IMR-90 (cell line): Measurements from ENCODE around the gene EPHB6. TPM values are rescaled to one million over a fixed set of nuclear protein-coding genes. Genes with fewer than 3 reads are reported as not detected.

Experiments
- ATAC-seq: fragments of 200-7000 bp; cut with Tn5 transposase; 2 replicates; pipeline ENCODE4 v1.9.1; 2020; ENCODE audit warnings: low read depth, mild to moderate bottlenecking, moderate library complexity
- BruUV-seq: library from RNA; stranded (reverse); fragments of 400-500 nt; replicated peaks from 2 replicates; lab custom pipeline; 2021; lab: Mats Ljungman, UMichigan
- CTCF ChIA-PET: fragments of 300-600 bp; formaldehyde crosslinking; extraction: SDS; loops from one replicate; lab custom pipeline; 2021; ENCODE audit warnings: antibody characterized with exemption; lab: Yijun Ruan, JAX
- POLR2A ChIA-PET: fragments of 300-600 bp; sonication (Branson Sonifier 250); formaldehyde crosslinking; loops from one replicate; lab custom pipeline; 2022; ENCODE audit warnings: antibody characterized with exemption; ENCODE audit not compliant: unreplicated experiment; lab: Charles Lee
- DNase-seq: peaks from one replicate; pipeline ENCODE4 v3.0.0; 2013
- H2AFZ ChIP-seq: replicated peaks from 2 replicates; pipeline ENCODE3; 2013; ENCODE audit warnings: low read length, mild to moderate bottlenecking; ENCODE audit not compliant: poor library complexity
- H2AK5ac ChIP-seq: 2 replicates; pipeline ENCODE4 v1.6.1; 2013; ENCODE audit warnings: low read depth, low read length, inconsistent platforms
- H2AK9ac ChIP-seq: replicated peaks from 2 replicates; pipeline ENCODE3; 2013; ENCODE audit warnings: mild to moderate bottlenecking, low read depth, low read length, moderate library complexity; ENCODE audit not compliant: poor library complexity
- H2BK120ac ChIP-seq: 2 replicates; pipeline ENCODE4 v1.6.1; 2013; ENCODE audit warnings: low read depth, low read length, inconsistent platforms
- H2BK15ac ChIP-seq: 3 replicates; pipeline ENCODE4 v1.6.1; 2013; ENCODE audit warnings: low read depth, low read length, inconsistent platforms
- H2BK20ac ChIP-seq: 2 replicates; pipeline ENCODE4 v1.6.1; 2013; ENCODE audit warnings: low read depth, mild to moderate bottlenecking, inconsistent platforms, low read length, moderate library complexity
- H2BK5ac ChIP-seq: 2 replicates; pipeline ENCODE4 v1.6.1; 2013; ENCODE audit warnings: mild to moderate bottlenecking, low read depth, low read length, inconsistent platforms; ENCODE audit not compliant: poor library complexity, severe bottlenecking
- H3K14ac ChIP-seq: replicated peaks from 2 replicates; pipeline ENCODE4 v1.6.1; 2013; ENCODE audit warnings: low read depth, low read length, inconsistent platforms
- H3K18ac ChIP-seq: 2 replicates; pipeline ENCODE4 v1.6.1; 2013; ENCODE audit warnings: low read depth, low read length, control low read depth
- H3K23ac ChIP-seq: 2 replicates; pipeline ENCODE4 v1.6.1; 2013; ENCODE audit warnings: low read depth, low read length, inconsistent platforms
- H3K27ac ChIP-seq: 2 replicates; pipeline ENCODE4 v1.5.1; 2013; ENCODE audit warnings: mild to moderate bottlenecking, control low read depth, low read length; ENCODE audit not compliant: insufficient read depth
- H3K27me3 ChIP-seq: 2 replicates; pipeline ENCODE4 v1.6.1; 2013; ENCODE audit warnings: low read length; ENCODE audit not compliant: control insufficient read depth, insufficient read depth
- H3K36me3 ChIP-seq: 2 replicates; pipeline ENCODE4 v1.6.1; 2013; ENCODE audit warnings: low read length, mixed read lengths; ENCODE audit not compliant: control insufficient read depth, insufficient read depth
- H3K4ac ChIP-seq: 2 replicates; pipeline ENCODE4 v1.6.1; 2013; ENCODE audit warnings: low read depth, low read length, inconsistent platforms
- H3K4me1 ChIP-seq: 2 replicates; pipeline ENCODE4 v1.6.1; 2013; ENCODE audit warnings: low read length, mixed read lengths; ENCODE audit not compliant: control insufficient read depth, insufficient read depth
- H3K4me2 ChIP-seq: 2 replicates; pipeline ENCODE4 v1.6.1; 2013; ENCODE audit warnings: low read depth, mild to moderate bottlenecking, control low read depth, low read length, moderate library complexity
- H3K4me3 ChIP-seq: 2 replicates; pipeline ENCODE4 v1.5.1; 2013; ENCODE audit warnings: low read depth, mild to moderate bottlenecking, control low read depth, low read length, moderate library complexity; ENCODE audit not compliant: insufficient read depth
- H3K56ac ChIP-seq: 2 replicates; pipeline ENCODE4 v1.6.1; 2013; ENCODE audit warnings: low read length, inconsistent platforms; ENCODE audit not compliant: insufficient read depth; ENCODE audit errors: extremely low read depth
- H3K79me1 ChIP-seq, 2 experiments: 2 replicates each; pipeline ENCODE4 v1.6.1; 2013; ENCODE audit warnings: low read length in 2 of 2, inconsistent platforms in 1 of 2, low read depth in 1 of 2
- H3K9ac ChIP-seq: 2 replicates; pipeline ENCODE4 v1.6.1; 2013; ENCODE audit warnings: low read depth, low read length, control low read depth
- H3K9me1 ChIP-seq: 2 replicates; pipeline ENCODE4 v1.6.1; 2013; ENCODE audit warnings: low read length, inconsistent platforms; ENCODE audit not compliant: insufficient read depth
- H3K9me3 ChIP-seq: 2 replicates; pipeline ENCODE4 v1.6.1; 2013; ENCODE audit warnings: low read length; ENCODE audit not compliant: control insufficient read depth, insufficient read depth
- H4K20me1 ChIP-seq: 2 replicates; pipeline ENCODE4 v1.6.1; 2013; ENCODE audit warnings: low read length, inconsistent platforms; ENCODE audit not compliant: insufficient read depth
- H4K5ac ChIP-seq: 2 replicates; pipeline ENCODE4 v1.6.1; 2013; ENCODE audit warnings: mild to moderate bottlenecking, low read depth, low read length, control low read depth
- H4K8ac ChIP-seq, 2 experiments: 2 replicates each; pipeline ENCODE4 v1.6.1; 2013; ENCODE audit warnings: low read depth in 2 of 2, low read length in 2 of 2, control low read depth in 1 of 2, inconsistent platforms in 1 of 2
- H4K91ac ChIP-seq: 2 replicates; pipeline ENCODE4 v1.6.1; 2013; ENCODE audit warnings: low read depth, low read length, inconsistent platforms; ENCODE audit not compliant: insufficient read depth
- CHD1 ChIP-seq: IDR thresholded peaks from 2 replicates; pipeline ENCODE4 v1.6.1; 2012; ENCODE audit warnings: low read depth, low read length, improper control_type of control experiment
- FOS ChIP-seq: fragments of 150-350 bp; IDR thresholded peaks from 2 replicates; pipeline ENCODE4 v1.6.1; 2016; ENCODE audit warnings: low read depth, low read length
- POLR2A ChIP-seq: IDR thresholded peaks from 2 replicates; pipeline ENCODE4 v1.6.1; 2012; ENCODE audit warnings: mild to moderate bottlenecking, low read depth, low read length
- RCOR1 ChIP-seq: IDR thresholded peaks from 2 replicates; pipeline ENCODE4 v1.6.1; 2012; ENCODE audit warnings: mild to moderate bottlenecking, low read length, improper control_type of control experiment; ENCODE audit not compliant: insufficient replicate concordance
- WGBS, 2 experiments: methylation state at CpG; one replicate each; pipeline versions ENCODE4 v1.1.5 to v1.1.7; 2013; ENCODE audit warnings: missing lambda C conversion rate in 2 of 2; ENCODE audit not compliant: insufficient read length in 1 of 2; ENCODE audit errors: extremely low coverage in 2 of 2; 5-methylcytosine and 5-hydroxymethylcytosine counted together
- dilution Hi-C: fragments of 300-500 bp; cut with HindIII; formaldehyde crosslinking; loops from one replicate; pipeline ENCODE4 v1.14.3; 2018; ENCODE audit warnings: low sequenced_read_pairs; ENCODE audit not compliant: unreplicated experiment
- in situ Hi-C: fragments of 300-500 bp; cut with MboI; formaldehyde crosslinking; loops from 3 replicates; pipeline ENCODE4 v1.14.3; 2019; ENCODE audit warnings: low sequenced_read_pairs, inconsistent platforms, mixed read lengths
- intact Hi-C: fragments of 100-400 bp; cut with micrococcal nuclease; formaldehyde crosslinking; loops from 2 replicates; pipeline ENCODE4 v1.10.0; 2022
- polyA plus RNA-seq, 3 experiments: library from polyadenylated mRNA; depleted of rRNA; stranded (reverse); fragments of >200 nt; gene quantifications; 2 replicates each; pipeline ENCODE4 v1.2.3, GENCODE V29; 2012; ENCODE audit warnings: low replicate concordance in 1 of 3
- total RNA-seq: library from RNA; depleted of rRNA; stranded (reverse); fragments of >200 nt; gene quantifications from 2 replicates; pipeline ENCODE4 v1.2.3, GENCODE V29; 2012
- TF ChIP-seq, protein P1 (sequence below): fragments of 150-350 bp; IDR thresholded peaks from 2 replicates; pipeline ENCODE4 v1.6.1; 2017; ENCODE audit warnings: mild to moderate bottlenecking, antibody characterized with exemption, low read length, low read depth

EPHB6 gene
- total and polyA plus RNA-seq, 2 of the 4 experiments (the other 2 are of a cell fraction), result under 0.01 to 0.60 TPM

DNA sequence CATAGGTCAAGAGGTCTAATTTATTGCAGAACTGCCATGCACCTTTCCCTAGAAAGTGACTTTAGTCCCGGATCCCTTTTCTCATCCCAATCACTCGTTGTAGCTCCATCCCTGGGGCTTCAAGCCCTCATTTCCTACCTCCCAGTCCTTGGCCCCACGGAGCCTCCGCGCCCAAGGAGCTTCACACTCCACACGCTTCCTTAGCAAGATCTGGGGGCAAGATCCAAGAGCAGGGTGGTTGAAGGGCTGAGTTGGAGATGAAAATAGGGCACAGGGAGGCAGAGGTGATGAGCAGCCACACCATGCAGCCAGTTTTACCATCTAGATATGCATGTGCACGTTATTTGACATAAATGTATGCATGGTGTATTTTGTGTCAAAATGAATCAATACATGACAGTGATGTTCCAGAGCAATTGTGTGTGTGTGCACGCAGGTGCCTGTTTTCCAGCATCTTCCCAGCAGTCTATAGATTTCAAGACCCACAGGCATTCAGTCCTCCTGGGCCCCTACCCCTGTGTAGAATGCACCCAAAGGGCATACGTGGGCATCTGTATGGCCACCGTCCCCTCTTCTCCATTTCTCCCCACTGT, 36.7 kb downstream of the EPHB6 start:
- intact Hi-C loops (no loop called here), dilution Hi-C loops (no loop called here), in situ Hi-C loops (no loop called here)
- no peak overlapping the region for H2BK5ac ChIP-seq
- H2AK5ac ChIP-seq, result no peak overlapping the region
- no peak overlapping the region for H4K91ac ChIP-seq
- no peak overlapping the region for H2AK9ac ChIP-seq
- H3K27me3 ChIP-seq, result no peaks in the 10 kb centered on the region
- no peak for DNase-seq
- no peak overlapping the region for H3K14ac ChIP-seq
- H3K4ac ChIP-seq, result no peak overlapping the region
- no TSS peak for BruUV-seq
- no peak overlapping the region for H3K4me3 ChIP-seq
- H3K9me3 ChIP-seq, result peaks cover 6% of the 10 kb centered on the region; the same call in 1 of the 2 replicates
- no peak overlapping the region for H2BK15ac ChIP-seq
- H3K18ac ChIP-seq, result no peak overlapping the region
- H3K56ac ChIP-seq, result no peak overlapping the region
- H3K23ac ChIP-seq, result no peak overlapping the region
- H2BK120ac ChIP-seq, result no peak overlapping the region
- ChIA-PET CTCF (no interaction called here), POLR2A (no interaction called here)
- H3K4me2 ChIP-seq, result no peak overlapping the region
- H3K79me1 ChIP-seq, result no peaks in the 10 kb centered on the region
- H4K8ac ChIP-seq, result no peak overlapping the region
- H3K9me1 ChIP-seq, result no peaks in the 10 kb centered on the region
- no peak overlapping the region for H3K27ac ChIP-seq
- H4K5ac ChIP-seq, result no peak overlapping the region
- H3K9ac ChIP-seq, result no peak overlapping the region
- H4K20me1 ChIP-seq, result no peaks in the 10 kb centered on the region
- TF ChIP-seq RCOR1, result no peak
- TF ChIP-seq, protein P1, sequence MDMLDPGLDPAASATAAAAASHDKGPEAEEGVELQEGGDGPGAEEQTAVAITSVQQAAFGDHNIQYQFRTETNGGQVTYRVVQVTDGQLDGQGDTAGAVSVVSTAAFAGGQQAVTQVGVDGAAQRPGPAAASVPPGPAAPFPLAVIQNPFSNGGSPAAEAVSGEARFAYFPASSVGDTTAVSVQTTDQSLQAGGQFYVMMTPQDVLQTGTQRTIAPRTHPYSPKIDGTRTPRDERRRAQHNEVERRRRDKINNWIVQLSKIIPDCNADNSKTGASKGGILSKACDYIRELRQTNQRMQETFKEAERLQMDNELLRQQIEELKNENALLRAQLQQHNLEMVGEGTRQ, result no peak
- TF ChIP-seq CHD1, result no peak
- TF ChIP-seq POLR2A, result no peak
- TF ChIP-seq FOS, result no peak
- H2BK20ac ChIP-seq, result no peak overlapping the region
- H3K4me1 ChIP-seq, result no peaks in the 10 kb centered on the region
- no peak for ATAC-seq
- H2AFZ ChIP-seq, result no peak overlapping the region
- H3K36me3 ChIP-seq, result no peaks in the 10 kb centered on the region
- no CpG with 5 or more reads among the region's 10 CpGs for WGBS, 2 experiments
